Head of caudate nucleus (tissue), 42 donors: ENCODE measurements around the gene APBA1.
A peak's percentile ranks its signal among the peaks of the same experiment; 100 is the strongest.

ENCODE experiments used
- DNase-seq, 42 donors: peaks; one replicate each; pipeline versions ENCODE4 v3.0.0 to v3.0.0-alpha.2; 2020 to 2021; ENCODE audit warnings: mixed read lengths in 7 of 42
- intact Hi-C: fragments of 100-400 bp; cut with DNase I; formaldehyde crosslinking; loops from one replicate; pipeline ENCODE4 v1.15.0; 2022

The APBA1 gene

DNA sequence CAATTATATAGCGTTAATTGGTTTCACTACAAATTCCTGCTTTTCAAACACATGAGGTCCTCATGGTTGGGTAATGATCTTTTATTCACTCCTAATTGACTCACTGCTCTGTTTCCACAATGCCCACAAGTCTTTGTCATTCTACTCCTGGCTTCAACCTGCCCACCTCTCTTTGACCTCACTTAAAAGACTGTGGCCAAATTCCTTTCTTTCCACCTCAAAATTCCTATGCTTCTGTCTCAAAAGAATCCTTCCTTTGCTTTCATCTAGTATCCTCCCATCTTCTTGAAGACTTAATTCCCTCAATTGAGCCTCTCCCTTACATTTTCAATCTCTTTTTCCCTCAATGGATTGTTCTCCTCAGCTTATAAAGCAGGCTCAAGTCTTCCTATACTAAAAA, 4.9 kb downstream of the APBA1 start:
- intact Hi-C loops: no loop called here

DNA sequence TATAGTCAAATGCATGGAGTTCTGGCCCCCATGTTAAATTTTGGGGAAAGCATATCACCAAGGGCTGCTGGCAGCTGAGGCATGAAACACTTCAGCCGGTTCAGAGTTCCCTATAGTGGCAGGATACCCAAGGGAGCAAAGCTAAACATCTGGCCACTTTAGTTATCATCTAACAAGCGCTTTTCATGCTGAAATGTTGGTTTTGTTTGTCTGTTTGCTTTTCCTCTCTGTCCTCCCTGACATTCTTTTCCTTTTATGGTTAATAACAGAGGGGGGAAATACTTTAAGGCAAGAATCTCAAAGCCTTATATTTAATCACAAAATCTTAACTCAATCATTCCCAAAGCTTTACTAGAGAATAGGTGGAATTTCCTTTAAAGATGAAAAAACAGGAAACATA, 11.9 kb downstream of the APBA1 start:
- no peak for DNase-seq
- intact Hi-C loops: no loop called here

More for the DNA sequence above, 4.9 kb downstream of the APBA1 start:
- no peak for DNase-seq

DNA sequence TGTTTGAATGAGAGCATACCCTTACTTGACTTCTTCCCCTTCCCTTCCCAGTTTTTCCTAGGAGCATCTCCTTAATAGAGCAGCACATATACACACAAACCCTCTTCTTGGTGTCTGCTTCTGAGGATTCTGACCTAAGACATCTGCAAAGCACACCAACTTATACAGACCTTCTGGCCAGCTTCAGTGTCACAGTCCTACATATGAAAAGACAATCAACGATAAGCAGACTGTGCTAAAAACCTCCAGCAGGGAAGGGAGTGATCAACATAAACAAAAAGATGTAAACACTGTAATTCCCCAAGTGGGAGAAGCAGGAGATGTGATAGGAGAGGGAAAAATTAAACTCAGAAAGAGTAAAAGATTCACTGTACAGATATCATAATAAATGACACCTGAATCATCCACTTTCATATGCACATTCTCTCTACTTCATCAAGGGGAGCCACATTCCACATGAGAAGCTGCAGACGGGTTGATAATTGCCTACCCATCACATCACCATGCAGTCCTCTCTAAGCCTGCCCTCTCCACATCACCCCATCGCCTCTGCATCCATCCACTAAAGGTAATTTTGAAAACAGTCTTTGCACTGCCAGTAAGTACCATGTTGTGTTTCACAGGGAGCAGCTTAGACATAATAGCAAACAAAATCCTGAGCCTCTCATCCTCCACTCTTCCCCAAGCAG, 13.0 kb downstream of the APBA1 start:
- no peak for DNase-seq
- intact Hi-C loops: no loop called here

DNA sequence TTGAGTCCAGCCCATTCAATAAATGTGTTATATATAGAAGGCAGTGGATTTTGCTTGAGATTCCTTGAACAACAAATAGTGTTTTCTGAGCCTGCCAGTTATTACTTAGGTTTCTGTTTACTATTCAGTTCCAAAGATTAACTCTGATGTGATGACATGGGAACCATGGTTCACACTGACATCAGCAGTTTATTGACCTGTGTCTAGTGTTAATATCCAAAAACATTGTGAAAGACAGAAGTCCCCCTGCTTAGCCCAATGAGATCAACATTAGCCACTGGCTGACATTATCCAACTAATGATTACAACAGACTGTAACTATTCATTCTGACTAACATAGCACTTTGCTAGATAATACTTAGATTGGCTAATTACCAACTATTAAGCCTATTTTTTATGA, 14.9 kb downstream of the APBA1 start:
- intact Hi-C loops: no loop called here
- no peak for DNase-seq

DNA sequence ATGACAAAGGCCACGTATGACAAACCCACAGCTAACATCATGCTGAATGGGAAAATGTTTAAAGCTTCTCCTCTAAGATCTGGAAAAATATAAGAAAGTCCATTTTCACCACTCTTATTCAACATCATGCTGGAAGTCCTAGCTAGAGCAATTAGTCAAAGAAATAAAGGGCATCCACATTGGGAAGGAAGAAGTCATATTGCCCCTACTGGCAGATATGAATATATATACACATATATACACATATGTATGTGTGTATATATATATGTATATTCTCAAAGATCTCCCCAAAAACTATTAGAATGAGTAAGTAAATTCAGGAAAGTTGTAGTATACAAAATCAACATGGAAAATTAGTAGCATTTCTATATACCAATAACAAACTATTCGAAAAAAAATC, 17.1 kb downstream of the APBA1 start:
- DNase-seq: no peak
- intact Hi-C loops: no loop called here

DNA sequence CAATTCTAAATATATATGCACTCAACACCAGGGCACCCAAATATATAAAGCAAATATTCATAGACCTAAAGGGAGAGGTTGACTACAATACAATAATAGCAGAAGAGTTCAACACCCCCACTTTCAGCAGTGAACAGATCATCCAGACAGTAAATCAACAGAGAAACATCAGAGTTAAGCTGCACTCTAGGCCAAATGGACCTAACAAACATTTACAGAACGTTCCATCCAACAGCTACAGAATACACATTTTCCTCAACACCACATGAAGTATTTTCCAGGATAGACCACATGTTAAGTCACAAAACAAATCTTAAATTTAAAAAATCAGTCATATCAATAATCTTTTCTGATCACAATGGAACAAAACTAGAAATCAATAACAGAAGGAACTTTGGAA, 18.9 kb downstream of the APBA1 start:
- DNase-seq: no peak
- intact Hi-C loops: no loop called here

DNA sequence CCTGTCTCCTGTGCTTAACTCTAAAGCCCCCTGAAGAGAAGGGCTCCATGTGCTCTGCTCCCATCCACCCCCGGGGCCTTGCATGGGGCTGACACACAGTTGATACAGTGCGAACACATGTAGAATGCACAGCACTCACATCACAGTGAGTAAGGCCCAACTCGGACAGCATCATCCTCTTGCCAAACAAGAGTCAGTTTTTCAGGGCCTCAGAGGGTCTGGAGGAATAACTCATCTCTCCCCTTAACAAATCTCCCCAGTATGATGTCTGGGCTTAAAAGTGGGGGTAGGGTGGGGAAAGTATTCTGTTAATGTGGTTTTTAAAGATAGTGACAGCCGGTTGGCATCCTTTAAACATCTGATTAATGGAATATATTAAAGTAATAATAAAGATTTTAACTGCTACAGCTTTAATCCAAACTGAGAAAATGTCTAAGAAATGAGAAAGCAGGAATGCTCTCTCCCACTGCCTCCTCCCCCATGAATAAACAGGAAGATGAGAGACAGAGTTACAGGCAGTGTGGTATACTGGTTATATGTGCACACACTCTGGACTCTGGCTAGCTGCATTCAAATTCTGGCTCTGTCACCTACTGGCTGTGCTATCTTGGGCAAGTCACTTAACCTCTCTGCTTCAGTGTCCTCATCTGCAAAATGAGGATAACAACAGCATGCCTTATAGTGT, 22.5 kb downstream of the APBA1 start:
- no peak for DNase-seq
- intact Hi-C loops: no loop called here

DNA sequence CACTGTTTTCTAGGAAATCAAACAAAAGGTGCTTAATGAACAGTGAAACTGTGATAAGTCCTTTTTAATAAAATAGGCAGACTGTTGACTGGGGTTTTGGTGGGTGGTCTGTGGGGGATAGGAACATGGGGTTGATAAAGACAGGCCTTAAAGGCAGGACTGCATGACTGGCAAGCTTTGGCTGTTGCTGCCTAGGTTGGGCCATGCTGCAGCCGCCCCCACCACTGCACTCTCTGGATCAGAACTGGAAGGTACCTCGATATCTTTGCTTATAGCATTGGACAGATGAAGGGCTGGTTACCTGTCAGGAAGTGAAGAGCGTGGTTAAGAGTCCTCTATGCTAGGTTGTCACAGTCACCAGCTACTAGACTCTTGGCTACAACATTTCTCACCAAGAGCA, 24.4 kb downstream of the APBA1 start:
- intact Hi-C loops: no loop called here
- no peak for DNase-seq

DNA sequence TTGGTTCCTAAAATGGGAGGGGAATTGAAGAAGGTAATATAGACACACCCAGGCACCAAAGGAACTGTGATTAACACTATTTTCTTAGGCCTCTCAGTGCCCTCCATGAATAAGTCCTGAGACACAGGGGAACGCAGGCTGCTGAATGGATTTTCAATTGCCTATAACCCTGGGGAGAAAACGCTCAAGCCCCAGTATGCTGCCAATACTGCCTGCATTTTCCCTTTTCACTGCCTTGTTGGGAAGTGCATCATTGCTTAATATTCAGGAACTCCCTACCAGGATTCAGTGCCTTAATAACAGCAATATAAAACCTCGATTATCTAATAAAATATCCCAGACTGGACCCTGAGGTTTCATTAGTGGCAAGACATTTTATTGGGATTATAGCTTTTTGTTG, 25.4 kb downstream of the APBA1 start:
- no peak for DNase-seq
- intact Hi-C loops: no loop called here

DNA sequence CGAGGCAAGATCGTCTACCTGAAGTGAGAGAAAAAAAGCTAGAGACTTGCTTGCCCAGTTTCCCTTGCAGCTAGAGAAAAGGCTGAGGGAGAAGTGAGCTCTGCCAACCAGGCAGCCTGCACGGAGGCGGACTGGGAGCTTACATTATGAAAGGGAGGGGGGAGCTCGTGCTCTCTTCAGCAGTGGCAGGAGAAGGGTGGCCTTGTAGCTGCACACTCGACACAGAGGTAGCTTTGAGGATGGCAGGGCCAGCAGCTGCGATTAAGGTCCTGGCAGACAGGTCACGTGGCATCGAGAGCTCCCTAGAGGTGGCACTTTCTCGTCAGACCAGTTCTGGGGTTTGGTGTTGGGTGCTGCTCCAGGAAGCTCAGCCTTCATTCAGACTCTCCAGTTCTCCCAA, 26.7 kb downstream of the APBA1 start:
- DNase-seq: peak in 41 of 42 donors; percentile 7 to 83 (median 57)
- intact Hi-C loops: no loop called here

DNA sequence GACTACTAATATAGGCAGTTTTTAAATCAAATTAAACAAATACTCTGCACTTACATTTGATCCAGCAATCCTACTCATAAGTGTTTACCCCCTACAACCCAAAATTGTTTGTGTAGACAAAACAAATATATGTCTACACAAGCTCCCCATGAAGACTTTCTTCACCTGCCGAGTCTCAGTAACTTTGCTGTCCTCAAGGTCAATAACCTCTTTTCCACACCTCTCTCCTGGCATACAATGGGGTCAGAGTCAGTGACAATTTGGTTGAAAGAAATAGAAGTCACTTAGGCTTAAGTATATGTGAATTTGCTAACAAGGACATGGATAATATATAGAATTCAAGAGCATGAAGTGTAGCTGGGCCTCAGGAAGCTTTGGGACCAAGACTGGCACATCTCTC, 29.1 kb downstream of the APBA1 start:
- intact Hi-C loops: no loop called here
- DNase-seq: no peak

DNA sequence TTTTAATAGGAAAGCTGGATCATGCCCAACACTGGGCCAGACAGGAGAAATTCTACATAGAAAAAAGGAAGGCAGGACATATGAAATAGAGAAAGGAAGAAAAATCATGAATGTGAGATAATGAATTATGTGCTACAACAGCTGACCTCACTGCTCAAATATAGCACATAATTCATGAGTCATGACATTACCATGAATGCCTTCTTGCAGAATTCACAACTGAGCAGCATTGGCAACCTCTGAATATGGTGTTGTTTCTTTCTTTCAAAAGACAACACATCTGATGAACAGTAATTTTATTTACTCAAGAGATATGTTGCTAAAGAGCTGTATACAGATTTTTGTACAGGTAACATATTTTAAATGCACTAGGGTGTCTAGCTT, 34.4 kb downstream of the APBA1 start:
- intact Hi-C loops: no loop called here
- DNase-seq: no peak

DNA sequence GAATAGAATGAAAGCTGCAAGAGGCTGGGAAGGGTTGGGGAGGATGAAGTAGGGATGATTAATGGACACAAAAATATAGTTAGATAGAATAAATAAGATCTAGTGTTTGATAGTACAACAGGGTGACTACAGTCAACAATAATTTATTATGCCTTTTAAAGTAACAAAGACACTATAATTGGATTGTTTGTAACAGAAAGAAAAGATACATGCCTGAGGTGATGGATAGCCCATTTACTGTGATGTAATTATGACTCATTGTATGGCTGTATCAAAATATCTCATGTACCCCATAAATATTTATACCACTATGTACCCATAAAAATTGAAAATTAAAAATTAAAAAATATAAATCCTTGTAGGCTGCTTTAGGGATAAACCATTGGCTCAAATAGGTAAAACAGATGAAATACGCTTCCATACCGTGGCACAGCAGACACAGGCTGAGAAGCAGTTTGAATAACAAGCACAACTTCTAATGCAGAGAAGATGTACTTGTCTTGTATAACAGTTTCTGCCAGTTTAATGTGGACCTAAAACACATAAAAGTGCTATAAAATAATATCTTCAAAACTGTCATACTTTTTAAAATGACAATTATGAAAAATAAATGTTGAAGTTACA, 34.9 kb downstream of the APBA1 start:
- no peak for DNase-seq
- intact Hi-C loops: no loop called here

DNA sequence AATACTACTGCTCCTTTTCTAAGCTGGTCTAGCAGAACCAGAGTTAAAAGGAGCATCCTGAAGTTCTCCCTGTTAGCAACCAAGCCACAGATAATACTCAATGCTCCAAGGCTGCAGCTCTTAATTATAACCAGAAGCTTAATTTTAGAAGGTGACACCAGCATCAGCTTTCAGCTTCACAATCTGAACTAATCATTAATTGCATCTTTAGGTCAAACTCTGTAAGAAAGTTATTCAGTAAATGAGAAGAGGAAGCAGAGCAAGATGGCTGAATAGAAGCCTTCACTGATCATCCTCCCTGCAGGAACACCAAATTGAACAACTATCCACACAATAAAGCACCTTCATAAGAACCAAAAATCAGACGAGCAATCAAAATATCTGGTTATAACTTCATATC, 38.5 kb downstream of the APBA1 start:
- no peak for DNase-seq
- intact Hi-C loops: no loop called here

DNA sequence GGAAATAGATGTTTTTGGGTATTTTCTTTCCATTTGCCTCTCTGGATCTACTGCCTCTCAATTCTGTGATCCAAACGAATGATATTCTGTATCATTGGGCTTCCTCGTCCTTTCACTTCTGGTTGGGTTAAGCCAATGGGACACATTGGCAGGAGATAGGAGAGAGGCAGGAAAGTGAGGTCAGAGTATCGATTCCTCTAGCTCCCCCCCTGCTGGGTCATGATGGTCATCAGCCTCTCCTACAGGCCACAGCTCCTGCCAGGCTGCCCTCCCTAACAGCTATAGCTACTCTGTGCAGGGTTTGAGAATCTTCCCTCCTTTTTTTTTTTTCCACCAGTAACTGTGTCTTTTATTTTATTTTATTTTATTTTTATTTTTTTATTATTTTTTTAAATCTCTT, 39.4 kb downstream of the APBA1 start:
- DNase-seq: no peak
- intact Hi-C loops: no loop called here

DNA sequence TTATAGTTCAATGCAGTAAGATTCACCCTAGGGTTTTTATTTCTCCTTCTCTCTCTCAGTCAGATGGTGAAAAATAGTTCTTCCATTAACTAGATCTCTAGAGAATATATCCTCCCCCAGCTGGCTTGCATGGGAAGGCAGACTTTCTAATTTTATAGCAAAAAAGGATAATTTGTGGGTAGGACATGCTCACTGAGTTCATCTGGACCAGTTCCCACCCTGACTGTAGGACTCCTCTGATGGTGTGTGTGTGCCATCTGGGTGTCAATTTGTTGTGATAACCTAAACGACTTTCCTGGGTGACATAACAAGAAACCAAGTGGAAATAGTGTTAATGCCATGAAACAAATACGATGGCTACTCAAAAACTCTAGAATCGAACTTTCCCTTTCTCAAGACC, 44.9 kb downstream of the APBA1 start:
- intact Hi-C loops: no loop called here
- DNase-seq: no peak

DNA sequence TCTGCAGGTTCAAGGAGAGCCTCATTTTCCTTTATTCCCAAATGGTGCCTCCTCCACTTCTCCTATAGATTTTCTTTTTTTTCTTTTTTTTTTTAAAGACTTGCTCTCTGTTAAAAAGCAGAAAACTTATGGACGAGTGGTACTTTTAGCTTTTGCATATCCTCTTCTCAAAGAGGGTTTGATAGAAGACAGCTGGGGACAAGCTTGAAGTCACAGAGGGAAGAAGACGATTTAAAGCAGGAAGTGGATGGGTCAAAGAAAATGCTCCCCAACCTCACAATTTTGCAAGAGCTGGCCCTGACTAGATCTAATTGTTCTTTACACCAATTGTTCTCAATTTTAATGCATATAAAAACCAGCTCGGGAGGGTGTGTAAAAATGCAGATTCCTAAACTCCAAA, 48.9 kb downstream of the APBA1 start:
- intact Hi-C loops: no loop called here
- no peak for DNase-seq

DNA sequence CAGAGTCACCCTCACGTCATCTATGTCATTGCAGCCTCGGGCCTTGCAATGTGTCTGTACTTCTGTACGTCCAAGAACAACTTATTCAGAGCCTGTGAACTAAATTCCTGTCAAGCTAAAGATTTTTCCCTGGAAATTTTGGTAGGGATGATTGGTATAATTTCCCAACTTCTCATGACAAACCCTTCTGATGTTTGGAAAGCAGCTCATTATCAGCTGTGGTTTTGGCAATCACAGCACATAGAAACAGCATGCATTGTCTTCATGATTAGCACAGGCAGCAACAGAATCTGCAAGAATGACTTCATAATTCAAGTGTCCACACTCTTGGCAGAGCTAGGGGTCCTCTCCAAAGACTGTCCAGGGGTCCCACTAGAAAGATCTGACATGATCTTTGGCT, 49.5 kb downstream of the APBA1 start:
- intact Hi-C loops: no loop called here
- peak in 1 of 42 donors; percentile 12 for DNase-seq

DNA sequence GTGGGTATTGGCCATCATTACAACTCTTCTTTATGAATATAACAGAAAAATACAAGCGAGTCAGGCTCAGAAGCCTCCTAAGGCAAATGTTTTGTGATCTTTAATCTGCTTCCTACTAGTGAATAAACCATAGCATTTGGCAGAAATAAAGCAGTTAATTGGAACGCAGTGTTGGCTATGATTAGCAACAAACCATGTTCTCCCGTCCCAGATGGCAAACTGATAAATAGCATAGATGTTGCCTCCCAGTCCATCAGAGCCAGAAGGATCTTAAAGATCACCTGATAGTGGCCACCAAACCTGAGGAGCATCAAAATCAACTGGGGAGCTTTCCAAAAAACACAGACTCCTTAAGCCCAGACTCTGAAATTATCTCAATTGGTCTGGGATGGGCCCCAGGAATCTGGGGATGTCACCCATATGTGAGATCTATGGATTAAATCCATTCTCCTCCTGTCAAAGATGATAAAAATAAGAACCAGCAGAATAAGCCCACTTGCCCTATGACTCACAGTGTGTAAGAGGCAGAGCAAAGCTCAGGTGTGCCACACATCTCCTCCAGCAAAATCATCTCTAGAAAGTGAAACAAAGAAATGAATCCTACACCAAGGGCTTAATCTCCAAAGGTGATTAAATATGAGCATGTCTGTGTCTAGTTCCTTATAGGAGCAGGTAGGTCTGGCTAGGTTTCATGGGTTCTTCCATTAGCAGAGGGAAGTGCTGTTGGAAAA, 50.3 kb downstream of the APBA1 start:
- intact Hi-C loops: no loop called here
- peak in 3 of 42 donors; percentile 15 to 36 (median 25) for DNase-seq

DNA sequence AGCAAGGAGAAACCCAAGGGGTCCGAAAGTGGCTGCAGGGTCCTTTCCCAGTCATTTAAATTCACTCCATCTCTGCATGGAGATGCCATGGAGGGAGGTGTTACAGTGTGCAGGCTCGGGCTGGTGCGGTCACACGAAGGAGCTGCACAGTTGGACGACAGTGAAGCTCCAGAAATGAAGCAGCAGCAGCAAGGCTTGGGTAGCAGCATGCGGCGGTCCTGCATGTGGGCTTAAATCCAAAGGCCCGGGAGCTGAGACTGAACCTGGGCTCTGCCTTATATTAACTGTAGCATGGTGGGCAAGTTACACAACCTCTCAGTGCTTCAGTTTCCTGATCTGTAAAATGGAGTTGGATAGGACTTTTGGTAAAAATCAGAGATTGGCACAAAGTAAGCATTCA, 51.4 kb downstream of the APBA1 start:
- no peak for DNase-seq
- intact Hi-C loops: no loop called here
